ENCODE data around the gene SLC25A14.

- no peak for TF ChIP-seq CTCF (IDR thresholded peaks at IDR 0.05)
- TF ChIP-seq POLR2A (IDR thresholded peaks at IDR 0.05), result no peak
These were observed 3.2 kb upstream of the SLC25A14 start for GRCh38 chrX:130336531-130336930.

Data from uterus (tissue), 2 donors.